Type B pancreatic cell (in vitro differentiated cells): Measurements from ENCODE around the gene RAPGEF4. TPM values are rescaled to one million over a fixed set of nuclear protein-coding genes. Genes with fewer than 3 reads are reported as not detected.

ENCODE experiments used
- DNase-seq: peaks from one replicate; pipeline ENCODE4 v3.0.0; 2021; ENCODE audit warnings: mixed read lengths; ENCODE audit not compliant: unreplicated experiment; ENCODE audit errors: extremely low spot score
- H3K27ac Mint-ChIP-seq: 2 replicates; pipeline ENCODE4 v1.8.0; 2021; ENCODE audit warnings: mild to moderate bottlenecking, mixed read lengths
- H3K27me3 Mint-ChIP-seq: 2 replicates; pipeline ENCODE4 v1.8.0; 2021; ENCODE audit warnings: mixed read lengths
- H3K36me3 Mint-ChIP-seq: 2 replicates; pipeline ENCODE4 v1.8.0; 2021; ENCODE audit warnings: mixed read lengths
- H3K4me1 Mint-ChIP-seq: one replicate; pipeline ENCODE4 v1.8.0; 2021; ENCODE audit warnings: mixed read lengths; ENCODE audit not compliant: unreplicated experiment
- H3K4me3 Mint-ChIP-seq: 2 replicates; pipeline ENCODE4 v1.8.0; 2021; ENCODE audit warnings: mild to moderate bottlenecking, mixed read lengths
- H3K9me3 Mint-ChIP-seq: 2 replicates; pipeline ENCODE4 v1.8.0; 2021; ENCODE audit warnings: mixed read lengths
- CTCF ChIP-seq: fragments of 200-600 bp; sonication (generic); conservative IDR thresholded peaks from 2 replicates; pipeline ENCODE4 v1.5.0; 2021; ENCODE audit warnings: antibody characterized with exemption, mild to moderate bottlenecking
- total RNA-seq: library from RNA; stranded (reverse); gene quantifications from 2 replicates; pipeline ENCODE4 v1.2.1, GENCODE V29; 2021; ENCODE audit warnings: low replicate concordance

The RAPGEF4 gene
- total RNA-seq, 1 donor from 2014 or later: 4.3 TPM

GRCh38 chr2:172765662-172766061 is 30.0 kb downstream of the RAPGEF4 start:
- no peak overlapping the region for H3K27ac Mint-ChIP-seq
- peaks cover 2% of the 10 kb centered on the region for H3K36me3 Mint-ChIP-seq
- peaks cover 6% of the 10 kb centered on the region for H3K9me3 Mint-ChIP-seq
- TF ChIP-seq CTCF: no peak
- no peak overlapping the region for H3K4me3 Mint-ChIP-seq
- DNase-seq: no peak
- H3K4me1 Mint-ChIP-seq: no peaks in the 10 kb centered on the region
- H3K27me3 Mint-ChIP-seq: no peaks in the 10 kb centered on the region

GRCh38 chr2:172768401-172768800 is 32.8 kb downstream of the RAPGEF4 start:
- H3K27me3 Mint-ChIP-seq: no peaks in the 10 kb centered on the region
- H3K36me3 Mint-ChIP-seq: no peaks in the 10 kb centered on the region
- H3K4me3 Mint-ChIP-seq: no peak overlapping the region
- no peak overlapping the region for H3K27ac Mint-ChIP-seq
- H3K9me3 Mint-ChIP-seq: no peaks in the 10 kb centered on the region
- no peak for DNase-seq
- H3K4me1 Mint-ChIP-seq: no peaks in the 10 kb centered on the region
- no peak for TF ChIP-seq CTCF

GRCh38 chr2:172769879-172770278 is 34.2 kb downstream of the RAPGEF4 start:
- no peak overlapping the region for H3K4me3 Mint-ChIP-seq

GRCh38 chr2:172770887-172771286 is 35.2 kb downstream of the RAPGEF4 start:
- no peak for DNase-seq
- no peak overlapping the region for H3K4me3 Mint-ChIP-seq
- no peaks in the 10 kb centered on the region for H3K4me1 Mint-ChIP-seq
- H3K9me3 Mint-ChIP-seq: no peaks in the 10 kb centered on the region
- TF ChIP-seq CTCF: no peak
- no peaks in the 10 kb centered on the region for H3K27me3 Mint-ChIP-seq
- no peaks in the 10 kb centered on the region for H3K36me3 Mint-ChIP-seq
- H3K27ac Mint-ChIP-seq: no peak overlapping the region

More at GRCh38 chr2:172769879-172770278, 34.2 kb downstream of the RAPGEF4 start:
- DNase-seq: no peak
- no peak for TF ChIP-seq CTCF
- no peaks in the 10 kb centered on the region for H3K9me3 Mint-ChIP-seq
- no peak overlapping the region for H3K27ac Mint-ChIP-seq
- H3K4me1 Mint-ChIP-seq: no peaks in the 10 kb centered on the region
- H3K27me3 Mint-ChIP-seq: no peaks in the 10 kb centered on the region
- H3K36me3 Mint-ChIP-seq: no peaks in the 10 kb centered on the region

GRCh38 chr2:172772633-172773032 is 37.0 kb downstream of the RAPGEF4 start:
- H3K9me3 Mint-ChIP-seq: peaks cover 3% of the 10 kb centered on the region
- no peaks in the 10 kb centered on the region for H3K4me1 Mint-ChIP-seq
- H3K27ac Mint-ChIP-seq: no peak overlapping the region
- TF ChIP-seq CTCF: no peak
- H3K36me3 Mint-ChIP-seq: no peaks in the 10 kb centered on the region
- H3K4me3 Mint-ChIP-seq: no peak overlapping the region
- DNase-seq: no peak
- no peaks in the 10 kb centered on the region for H3K27me3 Mint-ChIP-seq

- H3K4me3 Mint-ChIP-seq: no peak overlapping the region
- no peaks in the 10 kb centered on the region for H3K4me1 Mint-ChIP-seq
- no peak for DNase-seq
- H3K36me3 Mint-ChIP-seq: no peaks in the 10 kb centered on the region
- peaks cover 3% of the 10 kb centered on the region for H3K9me3 Mint-ChIP-seq
- TF ChIP-seq CTCF: no peak
- peaks cover 2% of the 10 kb centered on the region for H3K27me3 Mint-ChIP-seq
- no peak overlapping the region for H3K27ac Mint-ChIP-seq
Measured at GRCh38 chr2:172774302-172774701, 38.7 kb downstream of the RAPGEF4 start.
